Uterus (tissue), 4 donors: ENCODE measurements around the gene BPTF. TPM values are rescaled to one million over a fixed set of nuclear protein-coding genes. Genes with fewer than 3 reads are reported as not detected.
"Not testable (repeated sequence)": the region's sequence is repeated elsewhere in the genome, so short reads cannot be mapped to it uniquely, and the experiment has no call there.

ENCODE experiments used
- DNase-seq, 2 donors: peaks; one replicate each; pipeline ENCODE4 v3.0.0-alpha.2; 2019 to 2020
- H3K27ac ChIP-seq, 2 donors: fragments of 200-600 bp; sonication (generic); 1 replicate in 1 of 2; 2 replicates in 1 of 2; pipeline ENCODE4 v1.5.1; 2016 to 2018
- H3K27me3 ChIP-seq, 2 donors: fragments of 200-600 bp; sonication (generic); one replicate each; pipeline ENCODE4 v1.5.1; 2018 to 2019; ENCODE audit warnings: control low read depth in 1 of 2
- H3K36me3 ChIP-seq, 2 donors: fragments of 200-600 bp; sonication (generic); one replicate each; pipeline ENCODE4 v1.5.1; 2019; ENCODE audit warnings: control low read depth in 1 of 2
- H3K4me1 ChIP-seq, 2 donors: fragments of 200-600 bp; sonication (generic); one replicate each; pipeline ENCODE4 v1.5.1; 2018 to 2019; ENCODE audit warnings: control low read depth in 1 of 2
- H3K4me3 ChIP-seq, 2 donors: fragments of 200-600 bp; sonication (generic); 1 replicate in 1 of 2; 2 replicates in 1 of 2; pipeline ENCODE4 v1.5.1; 2018 to 2019; ENCODE audit warnings: mild to moderate bottlenecking in 1 of 2
- H3K9me3 ChIP-seq, 2 donors: fragments of 200-600 bp; sonication (generic); one replicate each; pipeline ENCODE4 v1.5.1; 2019; ENCODE audit warnings: control low read depth in 1 of 2
- CTCF ChIP-seq, 4 experiments: fragments of 200-600 bp in 2 of 4; fragments of 450-650 bp in 2 of 4; sonication (generic) in 2 of 4; IDR thresholded peaks; one replicate each; pipeline ENCODE4 v1.5.1; 2016 to 2019; ENCODE audit warnings: antibody characterized with exemption in 4 of 4, mild to moderate bottlenecking in 2 of 4, moderate library complexity in 1 of 4
- POLR2A ChIP-seq, 2 donors: fragments of 450-650 bp; IDR thresholded peaks; one replicate each; pipeline ENCODE4 v1.6.1; 2016; ENCODE audit warnings: antibody characterized with exemption in 2 of 2, mild to moderate bottlenecking in 1 of 2, moderate library complexity in 1 of 2
- intact Hi-C: fragments of 100-400 bp; cut with DNase I; formaldehyde crosslinking; loops from one replicate; pipeline ENCODE4 v1.15.1; 2023; ENCODE audit warnings: low total_unique reads
- total RNA-seq, 4 donors: library from RNA; depleted of rRNA in 3 of 4; stranded (reverse); fragments of >200 nt in 3 of 4; gene quantifications; one replicate each; pipeline versions ENCODE4 v1.1.0 to v1.2.4, GENCODE V29; 2014 to 2023
- donor health status: DM: yes; HTN: yes; CAD: no.

BPTF gene
- total RNA-seq, 4 donors from 2014 or later = 67.6 to 183 (median 117) TPM

GRCh38 chr17:67854378-67854777 lies 29.1 kb downstream of the BPTF start:
- H3K27me3 ChIP-seq = no peaks in the 10 kb centered on the region
- H3K4me1 ChIP-seq = no peaks in the 10 kb centered on the region
- H3K4me3 ChIP-seq = no peak overlapping the region
- no peak overlapping the region for H3K27ac ChIP-seq
- no peaks in the 10 kb centered on the region for H3K9me3 ChIP-seq
- TF ChIP-seq CTCF (IDR thresholded peaks at IDR 0.05) = no peak
- no peak for TF ChIP-seq POLR2A (IDR thresholded peaks at IDR 0.05)
- intact Hi-C loops = no loop called here
- no peak for DNase-seq
- H3K36me3 ChIP-seq = no peaks in the 10 kb centered on the region

- Histone ChIP-seq H3K27me3 (no peaks in the 10 kb centered on the region), H3K36me3 (no peaks in the 10 kb centered on the region), H3K4me3 (no peak overlapping the region), H3K4me1 (no peaks in the 10 kb centered on the region), H3K9me3 (no peaks in the 10 kb centered on the region), H3K27ac (no peak overlapping the region)
- no peak for DNase-seq
- intact Hi-C loops = no loop called here
- TF ChIP-seq CTCF (IDR thresholded peaks at IDR 0.05) (no peak), POLR2A (IDR thresholded peaks at IDR 0.05) (no peak)
These were observed 30.4 kb downstream of the BPTF start for GRCh38 chr17:67855504-67856324.

- H3K4me3 ChIP-seq, H3K36me3 ChIP-seq, H3K27me3 ChIP-seq, H3K9me3 ChIP-seq, H3K4me1 ChIP-seq, DNase-seq, H3K27ac ChIP-seq, intact Hi-C loops: not testable (repeated sequence)
These were observed 31.1 kb downstream of the BPTF start for GRCh38 chr17:67856402-67856801.

GRCh38 chr17:67862614-67863217 lies 37.4 kb downstream of the BPTF start:
- Histone ChIP-seq H3K27me3 (no peaks in the 10 kb centered on the region), H3K36me3 (no peaks in the 10 kb centered on the region), H3K4me3 (no peak overlapping the region), H3K27ac (no peak overlapping the region), H3K4me1 (no peaks in the 10 kb centered on the region), H3K9me3 (no peaks in the 10 kb centered on the region)
- intact Hi-C loops = no loop called here
- TF ChIP-seq CTCF (IDR thresholded peaks at IDR 0.05) (no peak), POLR2A (IDR thresholded peaks at IDR 0.05) (no peak)
- no peak for DNase-seq

GRCh38 chr17:67863624-67864247 lies 38.4 kb downstream of the BPTF start:
- DNase-seq = no peak
- H3K4me3 ChIP-seq = no peak overlapping the region
- H3K27ac ChIP-seq = no peak overlapping the region
- no peaks in the 10 kb centered on the region for H3K9me3 ChIP-seq
- H3K4me1 ChIP-seq = no peaks in the 10 kb centered on the region
- no peaks in the 10 kb centered on the region for H3K27me3 ChIP-seq
- no peak for TF ChIP-seq CTCF (IDR thresholded peaks at IDR 0.05)
- TF ChIP-seq POLR2A (IDR thresholded peaks at IDR 0.05) = no peak
- intact Hi-C loops = no loop called here
- no peaks in the 10 kb centered on the region for H3K36me3 ChIP-seq
